NCI-H2029 (cell line): ENCODE measurements around the gene DKC1.

Source experiments
- DNase-seq: peaks from one replicate; lab custom pipeline; 2025; lab: John Stamatoyannopoulos, UW

The DKC1 gene

GRCh38 chrX:154737136-154737535, 25.5 kb upstream of the DKC1 start:
- DNase-seq, result no peak

GRCh38 chrX:154738011-154738738, 24.5 kb upstream of the DKC1 start:
- no peak for DNase-seq

GRCh38 chrX:154739952-154740465, 22.7 kb upstream of the DKC1 start:
- no peak for DNase-seq

GRCh38 chrX:154742613-154743012, 20.1 kb upstream of the DKC1 start:
- DNase-seq, result no peak

- DNase-seq, result peak; percentile 28
These were observed 13.8 kb upstream of the DKC1 start for GRCh38 chrX:154748712-154749339.

GRCh38 chrX:154749856-154750255, 12.8 kb upstream of the DKC1 start:
- no peak for DNase-seq

GRCh38 chrX:154750301-154751202, 12.1 kb upstream of the DKC1 start, which contains the start of gene GAB3:
GAB3 (minus strand) TSS chrX:154751077; CDS start chrX:154751025, 52 bp downstream.
- DNase-seq, result no peak

- no peak for DNase-seq
These were observed 11.4 kb upstream of the DKC1 start for GRCh38 chrX:154751203-154751668.

GRCh38 chrX:154751669-154752271, 10.9 kb upstream of the DKC1 start:
- no peak for DNase-seq

- DNase-seq, result no peak
These were observed 4.0 kb upstream of the DKC1 start for GRCh38 chrX:154758696-154759095.

GRCh38 chrX:154761977-154762536, 607 bp upstream of the DKC1 start:
- peak; percentile 40 for DNase-seq

- DNase-seq, result no peak
These were observed 12.0 kb downstream of the DKC1 start for GRCh38 chrX:154774622-154775021.

GRCh38 chrX:154775419-154776349, 13.0 kb downstream of the DKC1 start:
- no peak for DNase-seq

GRCh38 chrX:154776753-154777152, 14.1 kb downstream of the DKC1 start:
- no peak for DNase-seq

GRCh38 chrX:154779261-154779660, 16.6 kb downstream of the DKC1 start:
- DNase-seq, result no peak

- DNase-seq, result no peak
These were observed 18.3 kb downstream of the DKC1 start for GRCh38 chrX:154780968-154781367.

- no peak for DNase-seq
These were observed 21.7 kb downstream of the DKC1 start for GRCh38 chrX:154784149-154784995.

GRCh38 chrX:154785716-154786115, 23.1 kb downstream of the DKC1 start:
- DNase-seq, result no peak

GRCh38 chrX:154791467-154791866, 28.8 kb downstream of the DKC1 start:
- DNase-seq, result no peak
